GM19099 (cell line): ENCODE measurements around the gene CADM2.

ENCODE experiments used
- POLR2A ChIP-seq: IDR thresholded peaks from 3 replicates; pipeline ENCODE4 v1.6.1; 2011; ENCODE audit warnings: low read depth; ENCODE audit not compliant: insufficient read length; ENCODE audit errors: extremely low read depth

Gene CADM2

DNA sequence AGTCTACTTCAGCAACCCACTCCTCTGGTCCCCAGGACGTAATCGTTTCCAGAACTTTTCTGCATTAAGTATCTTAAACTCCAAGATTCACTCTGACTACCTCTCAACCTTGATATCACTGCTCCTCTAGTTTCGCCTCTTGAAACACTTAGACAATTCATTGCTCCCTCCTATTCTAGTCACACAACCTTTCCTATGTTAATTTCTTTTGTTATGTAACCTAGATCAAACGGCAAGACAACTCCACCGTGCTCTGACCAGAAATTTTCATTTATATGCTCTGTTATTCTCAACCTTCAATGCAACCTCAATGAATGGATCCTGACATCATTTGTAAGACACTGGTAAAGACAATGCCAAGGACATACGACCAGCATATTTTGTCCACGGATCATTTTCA, 71.3 kb downstream of the CADM2 start:
- TF ChIP-seq POLR2A = no peak

DNA sequence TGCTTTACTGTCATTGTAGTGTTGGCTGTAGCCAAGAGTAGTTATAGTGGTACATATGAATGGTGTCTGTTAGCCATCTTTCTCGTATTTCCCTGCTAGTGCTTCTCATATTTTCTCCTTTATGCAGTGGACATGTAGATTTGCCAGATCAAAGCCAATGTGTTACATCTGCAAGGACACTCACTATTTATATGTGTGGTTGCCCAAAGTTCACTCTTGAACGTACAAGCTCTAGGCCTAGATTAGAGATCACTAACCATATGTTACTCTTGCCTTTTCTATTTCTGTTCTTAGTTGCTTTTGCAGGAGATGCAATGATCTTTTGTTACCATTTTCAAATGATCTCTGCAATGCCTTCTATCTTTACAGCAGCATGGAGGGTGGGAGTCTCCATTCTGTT, 78.4 kb downstream of the CADM2 start:
- no peak for TF ChIP-seq POLR2A

DNA sequence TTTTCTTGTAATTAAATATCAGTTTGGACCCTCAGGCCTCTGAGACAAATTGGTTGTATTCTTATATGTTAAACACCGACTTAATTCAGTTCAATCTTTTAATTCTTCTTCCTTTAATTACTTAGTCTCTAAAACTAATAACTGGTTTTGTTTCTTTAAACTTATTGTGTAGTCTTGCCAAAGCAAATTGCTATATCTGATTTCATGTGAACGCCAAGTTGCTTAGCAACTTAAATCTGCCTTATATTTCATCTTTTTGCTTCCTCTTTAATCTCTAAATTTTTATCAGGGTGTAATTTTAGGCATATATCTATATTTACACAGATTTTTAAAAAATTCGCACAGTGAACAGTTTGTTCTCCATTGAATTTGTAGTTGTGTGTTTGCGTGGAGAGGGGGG, 82.2 kb downstream of the CADM2 start:
- TF ChIP-seq POLR2A = no peak

- TF ChIP-seq POLR2A = no peak
These were observed 82.8 kb downstream of the CADM2 start for GRCh38 chr3:85041562-85042055.

DNA sequence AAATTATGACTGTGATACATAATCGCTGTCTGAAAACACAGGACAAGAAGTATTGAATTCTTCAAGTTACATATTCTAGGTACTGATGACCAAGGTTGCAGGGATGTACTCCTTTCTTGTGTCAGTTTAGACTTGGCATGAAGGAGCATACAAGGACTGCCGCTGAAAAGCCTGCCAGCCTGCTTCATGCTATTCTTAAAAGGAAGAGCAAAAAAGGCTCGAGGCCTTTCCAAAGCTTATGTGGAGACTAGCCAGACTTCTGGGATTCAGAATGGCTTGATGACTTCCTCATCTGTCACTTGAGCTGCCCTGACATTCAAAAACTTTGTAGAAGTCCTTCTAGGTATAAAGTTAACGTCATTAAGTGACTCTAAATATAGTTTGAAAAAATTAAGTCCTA, 92.0 kb downstream of the CADM2 start:
- no peak for TF ChIP-seq POLR2A

DNA sequence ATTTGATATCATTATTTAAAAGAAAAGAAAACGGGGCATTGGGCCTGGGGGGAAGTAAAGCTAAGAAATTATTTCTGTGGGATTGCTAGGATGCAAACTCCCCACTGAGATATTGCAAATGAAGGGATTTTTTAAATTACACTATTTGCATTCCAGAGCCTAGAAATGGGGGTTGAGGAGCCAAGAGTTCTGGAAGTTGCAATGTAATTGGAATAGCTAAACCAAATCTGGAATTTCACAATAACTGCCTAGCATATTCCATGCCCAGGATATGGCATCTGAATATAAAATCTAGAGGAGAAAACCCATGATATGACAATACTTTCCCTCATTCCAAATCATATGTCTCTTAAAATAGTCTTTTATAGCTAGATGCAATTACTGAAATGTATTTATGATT, 93.0 kb downstream of the CADM2 start:
- no peak for TF ChIP-seq POLR2A

DNA sequence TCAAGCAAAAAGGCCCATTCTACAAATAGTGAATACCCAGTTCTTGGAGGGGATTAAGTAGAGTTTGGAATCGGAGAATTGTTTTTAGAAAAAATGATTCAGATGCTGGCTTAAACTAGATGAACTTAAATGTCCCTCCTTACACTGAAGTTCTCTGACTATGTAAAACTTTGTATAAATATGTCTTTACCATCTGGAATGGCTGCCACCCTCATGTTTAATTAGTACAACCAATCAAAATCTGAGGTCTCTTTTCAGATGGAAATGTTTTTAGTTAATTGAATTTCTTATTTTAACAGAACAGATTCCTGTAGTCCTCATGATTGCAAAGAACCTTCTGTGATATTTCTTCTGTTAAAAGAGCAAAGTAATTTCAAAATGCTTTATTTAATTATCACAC, 94.8 kb downstream of the CADM2 start:
- no peak for TF ChIP-seq POLR2A

DNA sequence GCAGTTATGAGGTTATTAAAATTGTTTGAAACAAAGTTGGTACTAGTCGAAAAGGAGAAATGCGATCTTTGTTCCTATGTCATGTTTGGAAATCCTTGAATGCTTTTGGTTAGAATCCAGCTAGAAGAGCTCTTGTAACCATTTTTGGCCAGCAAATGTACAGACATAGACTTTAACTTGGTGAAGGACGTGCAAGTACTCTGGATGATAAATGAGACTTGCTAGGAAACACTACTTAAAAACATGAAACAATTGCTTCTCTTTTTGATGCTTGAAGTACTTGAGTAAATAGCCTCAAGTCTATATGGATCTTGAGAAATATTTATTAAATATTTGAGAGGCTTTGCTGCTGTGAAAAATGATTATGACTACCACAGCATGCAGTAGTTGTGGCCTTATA, 95.8 kb downstream of the CADM2 start:
- TF ChIP-seq POLR2A = no peak

DNA sequence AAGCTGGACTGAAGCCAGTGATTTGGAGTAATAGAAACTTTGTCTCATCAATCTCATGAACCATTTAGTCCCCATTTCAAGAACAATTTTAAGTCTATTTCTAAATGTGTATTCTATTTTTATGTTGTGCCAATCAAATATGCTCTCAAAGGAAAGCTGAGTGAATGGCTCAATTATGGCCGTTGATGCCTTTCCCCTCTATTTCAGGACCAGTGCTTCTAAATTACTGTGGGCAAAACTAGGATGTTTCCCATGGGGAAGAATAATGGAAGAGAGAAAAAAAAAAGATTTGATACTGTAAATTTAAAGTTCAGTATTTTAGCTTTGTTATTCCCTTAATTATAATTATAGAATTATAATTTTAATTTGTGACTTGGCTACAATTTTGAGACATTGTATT, 110.1 kb downstream of the CADM2 start:
- no peak for TF ChIP-seq POLR2A

DNA sequence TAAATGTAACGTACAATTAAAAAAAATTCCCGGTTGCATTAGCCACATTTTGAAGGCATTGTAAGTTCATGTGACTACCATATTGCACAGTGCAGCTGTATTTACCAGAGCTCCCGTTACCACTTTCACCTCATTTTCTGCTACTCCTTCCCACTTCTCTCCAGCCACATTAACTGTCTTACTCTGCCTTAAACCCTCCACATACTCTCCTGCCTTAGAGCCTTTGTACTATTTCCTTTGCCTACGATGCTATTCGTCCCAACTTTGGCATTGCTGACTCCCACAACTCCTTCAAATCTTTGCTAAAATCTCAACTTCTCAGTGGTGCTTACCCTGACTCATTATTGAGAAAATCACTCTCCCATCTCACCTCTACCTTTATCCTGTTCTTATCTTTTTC, 115.2 kb downstream of the CADM2 start:
- no peak for TF ChIP-seq POLR2A

GRCh38 chr3:85075663-85076062, 116.9 kb downstream of the CADM2 start:
- TF ChIP-seq POLR2A = no peak

DNA sequence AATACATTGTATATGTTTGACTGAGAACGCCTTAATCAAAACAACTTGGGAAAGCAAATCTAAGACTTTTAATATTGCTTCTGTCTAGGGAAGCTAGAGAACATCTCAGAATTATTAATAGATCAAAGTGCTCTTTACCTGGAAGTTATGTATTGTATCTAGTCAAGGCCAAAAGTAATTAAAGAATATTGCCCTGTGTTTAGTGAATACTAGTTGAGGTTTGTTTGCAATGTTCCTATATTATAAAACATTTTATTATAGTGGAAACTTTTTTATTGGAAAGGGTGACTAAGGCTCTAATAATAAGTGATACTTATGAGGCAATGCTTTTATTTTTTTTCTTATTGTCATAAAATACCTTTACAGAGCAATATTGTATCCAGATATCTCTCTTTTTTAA, 118.2 kb downstream of the CADM2 start:
- no peak for TF ChIP-seq POLR2A

DNA sequence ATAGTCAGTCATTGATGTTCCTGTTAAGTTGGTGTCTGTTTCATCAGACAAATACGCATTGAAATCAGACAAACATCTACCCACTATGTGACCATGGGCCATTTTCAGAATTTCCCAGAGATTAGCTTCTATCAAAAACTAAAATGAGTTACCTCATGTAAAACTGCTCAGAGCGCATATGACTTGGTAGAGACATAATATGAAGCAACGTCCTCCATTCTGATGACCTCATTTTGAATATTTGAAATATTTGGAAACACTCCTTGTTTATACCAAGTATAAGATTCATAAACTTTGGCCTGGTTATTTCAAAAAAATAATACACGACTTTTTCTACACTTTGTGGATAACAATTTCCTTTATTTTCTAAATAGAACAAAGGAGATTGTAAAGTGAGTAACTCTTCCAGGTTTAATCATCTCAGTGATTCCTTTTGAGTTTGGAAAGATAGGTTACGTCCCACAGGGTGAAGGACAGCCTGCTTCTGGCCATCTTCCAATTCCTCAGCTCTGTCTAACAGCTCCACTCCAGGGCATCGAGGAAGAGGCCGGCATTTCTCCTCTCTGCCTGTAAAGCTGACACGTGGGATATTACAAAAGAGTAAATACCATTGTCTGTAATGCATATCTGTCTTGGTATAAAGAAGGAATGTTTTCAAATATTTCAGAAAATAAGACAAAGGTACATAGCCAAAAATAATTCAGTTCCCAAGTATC, 122.6 kb downstream of the CADM2 start:
- TF ChIP-seq POLR2A = no peak

GRCh38 chr3:85090495-85090894, 131.7 kb downstream of the CADM2 start:
- no peak for TF ChIP-seq POLR2A

DNA sequence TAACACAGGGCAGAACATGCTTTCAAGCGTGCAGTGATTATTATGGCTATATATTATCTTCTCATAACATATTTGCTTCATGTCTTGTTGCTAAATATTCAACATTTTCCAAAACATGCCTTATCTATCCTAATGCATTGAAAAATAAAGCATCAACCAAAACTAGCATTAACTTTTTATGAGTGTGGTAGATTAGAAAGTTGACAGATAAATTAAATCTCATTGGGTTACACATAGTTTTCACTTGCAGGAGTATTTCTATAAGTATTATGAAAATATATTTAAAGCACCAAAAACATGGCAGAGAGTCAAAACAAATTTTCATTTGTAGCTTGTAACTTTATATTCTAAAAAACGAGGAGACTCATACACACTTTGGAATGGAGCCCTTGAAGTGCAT, 141.5 kb downstream of the CADM2 start:
- TF ChIP-seq POLR2A = no peak

DNA sequence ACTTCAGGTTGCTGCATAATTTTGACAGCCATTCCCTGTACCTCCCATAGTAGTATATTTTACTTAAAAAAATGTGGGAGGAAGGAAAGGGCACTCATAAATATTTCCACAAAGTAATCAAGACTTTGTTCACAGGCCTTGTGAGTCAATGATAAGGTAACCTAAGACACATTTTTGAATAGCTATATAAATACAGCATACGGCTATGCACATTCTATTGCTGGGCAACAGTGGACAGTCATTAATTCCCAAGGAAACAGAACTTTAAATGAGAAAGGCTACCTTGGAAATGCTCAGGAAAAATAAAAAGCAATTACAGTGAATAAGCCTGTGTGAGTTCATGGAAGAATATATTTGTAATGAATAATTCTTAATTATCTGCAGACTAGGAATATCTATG, 144.0 kb downstream of the CADM2 start:
- no peak for TF ChIP-seq POLR2A

GRCh38 chr3:85110393-85110792, 151.6 kb downstream of the CADM2 start:
- TF ChIP-seq POLR2A = no peak
